Measurements from ENCODE around the gene YARS2.

Gene YARS2

GRCh38 chr12:32755654-32756475, at the start of gene YARS2:
TSS of gene YARS2 (minus strand) at chr12:32755897. CDS start at chr12:32755874, 23 bp downstream.
- DNase-seq, result peak; percentile 96

- DNase-seq, result no peak
Measured at GRCh38 chr12:32804301-32804700, 48.6 kb upstream of the YARS2 start.

- no peak for DNase-seq
Measured at GRCh38 chr12:32801269-32801980, 45.7 kb upstream of the YARS2 start.

GRCh38 chr12:32794281-32794680, 38.6 kb upstream of the YARS2 start:
- DNase-seq, result no peak

- no peak for DNase-seq
Measured at GRCh38 chr12:32789916-32790315, 34.2 kb upstream of the YARS2 start.

GRCh38 chr12:32789446-32789845, 33.7 kb upstream of the YARS2 start:
- no peak for DNase-seq

- no peak for DNase-seq
Measured at GRCh38 chr12:32788405-32788804, 32.7 kb upstream of the YARS2 start.

- no peak for DNase-seq
Measured at GRCh38 chr12:32785557-32785956, 29.9 kb upstream of the YARS2 start.

- DNase-seq, result no peak
Measured at GRCh38 chr12:32783029-32783428, 27.3 kb upstream of the YARS2 start.

- no peak for DNase-seq
Measured at GRCh38 chr12:32780071-32780470, 24.4 kb upstream of the YARS2 start.

GRCh38 chr12:32777691-32778175, 22.0 kb upstream of the YARS2 start:
- no peak for DNase-seq

- DNase-seq, result no peak
Measured at GRCh38 chr12:32777159-32777558, 21.5 kb upstream of the YARS2 start.

- DNase-seq, result no peak
Measured at GRCh38 chr12:32776258-32776657, 20.6 kb upstream of the YARS2 start.

GRCh38 chr12:32773691-32774090, 18.0 kb upstream of the YARS2 start:
- no peak for DNase-seq

GRCh38 chr12:32770141-32770540, 14.4 kb upstream of the YARS2 start:
- no peak for DNase-seq

GRCh38 chr12:32768518-32768917, 12.8 kb upstream of the YARS2 start:
- DNase-seq, result no peak

- DNase-seq, result peak; percentile 93
Measured at GRCh38 chr12:32765906-32766305, 10.2 kb upstream of the YARS2 start.

GRCh38 chr12:32761716-32762115, 6.0 kb upstream of the YARS2 start:
- no peak for DNase-seq

GRCh38 chr12:32757157-32757556, 1.5 kb upstream of the YARS2 start:
- no peak for DNase-seq

GRCh38 chr12:32756476-32757066, 874 bp upstream of the YARS2 start:
- DNase-seq, result no peak

GRCh38 chr12:32755051-32755653, 545 bp downstream of the YARS2 start:
- peak; percentile 27 for DNase-seq

- DNase-seq, result no peak
Measured at GRCh38 chr12:32754111-32754510, 1.6 kb downstream of the YARS2 start.

GRCh38 chr12:32753605-32754004, 2.1 kb downstream of the YARS2 start:
- no peak for DNase-seq
